Dermis blood vessel endothelial cell (primary cell): ENCODE data around the gene UNC119. TPM values are rescaled to one million over a fixed set of nuclear protein-coding genes. Genes with fewer than 3 reads are reported as not detected.
"Not testable (repeated sequence)": the region's sequence is repeated elsewhere in the genome, so short reads cannot be mapped to it uniquely, and the experiment has no call there.

ENCODE experiments used
- DNase-seq: peaks from one replicate; pipeline ENCODE4 v3.0.0; 2010
- total RNA-seq: library from RNA; depleted of rRNA; stranded (reverse); fragments of >200 nt; gene quantifications from 2 replicates; pipeline ENCODE4 v1.2.3, GENCODE V29; 2014

Gene UNC119
- total RNA-seq, result 31.9 and 32.0 TPM in 2 replicates

DNA sequence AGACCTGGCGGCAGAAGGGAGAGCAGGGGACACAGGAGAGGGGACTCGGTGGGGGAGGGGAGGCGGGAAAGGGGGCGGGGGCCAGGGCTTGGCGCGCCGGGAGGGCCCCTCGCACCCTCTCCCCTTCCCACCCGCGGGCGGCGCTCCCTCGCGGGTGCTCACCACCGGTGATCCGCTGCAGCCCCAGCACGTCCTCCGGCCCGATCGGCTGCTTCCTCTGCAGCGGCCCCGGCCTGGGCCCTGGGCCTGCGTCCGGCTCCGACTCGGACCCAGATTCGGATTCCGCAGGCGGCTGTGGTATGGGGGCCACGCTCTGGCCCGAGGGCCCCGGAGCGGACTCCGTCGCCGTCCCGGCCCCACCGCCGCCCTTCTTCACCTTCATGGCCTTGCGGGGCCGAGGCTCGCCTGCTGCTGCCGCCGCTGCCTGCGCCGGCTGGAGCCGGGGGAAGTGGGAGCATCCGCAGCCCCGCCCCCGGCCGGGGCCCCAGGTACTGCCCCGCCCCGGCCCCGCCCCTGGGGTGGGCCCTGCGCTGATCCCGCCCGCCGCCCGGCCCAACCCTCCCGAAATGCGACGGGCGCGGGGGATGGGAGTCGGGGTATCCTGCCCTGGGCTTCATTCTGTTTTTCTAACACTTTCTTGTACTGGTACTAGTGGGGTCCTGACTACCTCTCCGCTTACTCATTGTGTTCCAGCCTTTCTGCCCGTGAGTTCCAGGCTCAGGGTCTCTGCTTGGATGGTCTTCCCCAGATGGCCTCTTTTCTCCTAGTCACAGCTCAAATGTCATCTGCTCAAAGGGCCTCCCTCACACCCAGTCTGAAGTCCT lies at the start of gene UNC119:
Gene UNC119, minus strand, starts transcription at position 449 of the 824 bp plus-strand sequence. Its CDS starts 67 bp downstream, at position 382.
- DNase-seq, result peak; percentile 69

DNA sequence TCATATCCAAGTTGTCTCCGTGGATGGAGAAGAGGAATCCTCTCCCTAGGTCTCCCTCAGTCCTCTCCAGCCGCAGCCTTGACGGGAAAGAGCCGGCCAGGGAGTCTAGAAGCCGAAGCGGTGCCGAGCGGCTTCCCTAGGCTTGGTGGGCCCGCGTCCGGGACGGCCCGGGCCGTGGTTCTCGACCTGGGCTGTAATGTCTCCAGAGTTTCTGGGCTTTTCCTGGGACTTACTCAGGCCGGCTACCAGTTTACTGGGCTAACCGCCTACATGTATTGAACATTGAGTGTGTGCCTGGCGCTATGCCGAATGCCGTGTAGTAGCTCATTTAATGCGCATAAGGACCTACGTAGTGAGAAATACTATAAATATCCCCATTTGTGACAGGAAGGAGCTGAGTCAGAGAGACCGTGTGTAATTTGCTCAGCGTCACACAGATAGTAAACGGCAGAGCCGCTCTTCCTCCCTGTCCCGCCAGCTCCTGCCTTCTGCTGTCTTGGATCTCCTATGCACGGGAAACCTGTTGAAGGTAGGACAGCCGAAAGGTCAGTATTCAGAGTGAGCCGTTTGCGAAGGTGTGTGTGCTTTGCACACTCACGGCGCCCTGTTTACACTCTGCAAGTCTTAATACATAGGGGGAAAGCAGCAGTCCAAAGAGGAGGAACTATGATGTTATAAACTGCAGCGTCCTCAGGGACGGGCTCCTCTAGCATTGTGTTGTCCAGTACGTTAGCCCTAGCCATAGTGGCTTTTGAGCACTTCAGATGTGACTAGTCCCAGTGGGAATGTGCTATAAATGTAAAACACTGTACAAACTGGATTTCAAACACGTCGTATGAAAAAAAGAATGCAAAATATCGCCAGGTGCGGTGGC lies 47.1 kb upstream of the UNC119 start:
- DNase-seq, result peak; percentile 89

DNA sequence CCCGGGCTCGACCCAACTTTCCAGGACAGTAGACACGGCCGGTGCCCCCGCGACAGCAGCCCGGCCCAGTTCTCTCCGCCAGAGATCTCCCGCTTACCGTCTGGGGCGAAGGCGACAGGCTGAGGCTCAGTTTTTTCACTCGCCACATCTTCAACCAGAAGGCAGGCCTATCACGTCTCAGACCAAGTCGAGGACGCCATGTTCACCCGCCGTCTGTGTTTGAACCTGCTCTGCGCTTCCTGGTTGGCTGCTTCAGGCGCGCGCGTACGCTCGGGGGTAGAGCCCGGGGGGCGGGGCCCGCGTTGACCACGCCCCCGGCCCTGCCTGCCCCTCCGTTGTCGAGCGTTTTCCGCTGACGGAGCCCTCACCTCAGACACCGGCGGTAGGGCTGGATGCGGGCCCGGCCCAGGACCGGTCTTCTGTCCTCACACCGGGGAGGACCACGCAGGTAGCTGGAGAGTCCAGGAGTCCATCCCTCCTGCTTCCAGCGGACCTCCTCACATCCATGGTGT lies 46.4 kb upstream of the UNC119 start, which contains the start of gene SPAG5:
Gene SPAG5, minus strand, starts transcription at position 227 of the 512 bp plus-strand sequence. Its CDS starts 79 bp downstream, at position 148.
- DNase-seq, result peak; percentile 95

- no peak for DNase-seq
Measured at GRCh38 chr17:28598389-28598788, 46.0 kb upstream of the UNC119 start.

DNA sequence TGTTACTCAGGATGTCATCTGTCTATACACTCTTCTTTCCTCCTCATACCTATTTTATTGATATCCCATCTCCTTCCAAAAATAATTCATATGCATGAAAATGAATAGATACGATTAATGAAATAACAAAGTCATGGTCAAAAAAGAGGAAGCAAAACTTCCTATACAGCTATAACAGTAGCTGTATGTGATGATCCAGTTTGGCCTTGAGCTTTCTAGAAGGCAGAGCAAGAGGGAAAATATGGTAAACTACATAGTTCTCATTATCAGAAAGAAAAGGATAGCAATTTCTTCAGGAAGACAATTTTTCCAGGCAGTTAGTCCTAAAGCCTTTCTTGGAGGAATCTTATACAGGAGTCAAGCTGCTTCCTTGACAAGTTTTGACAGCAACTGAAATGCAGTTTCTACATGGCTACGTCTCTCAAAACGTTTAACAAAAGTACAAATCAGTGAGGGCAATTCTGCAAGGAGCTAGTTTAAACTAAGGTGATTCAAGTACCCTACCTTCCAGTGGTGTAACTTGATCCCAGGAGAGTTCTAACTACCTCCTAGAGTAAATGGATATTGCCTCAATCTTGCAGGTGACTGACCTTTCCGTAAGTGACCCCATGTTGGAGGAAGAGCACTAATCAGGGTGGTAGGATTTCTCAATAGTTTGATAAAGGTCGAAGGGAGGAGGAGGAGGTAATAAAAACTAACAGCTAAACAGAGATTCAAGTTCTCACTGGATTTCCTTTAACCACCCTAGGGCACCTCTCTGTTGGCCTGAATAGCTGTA lies 45.4 kb upstream of the UNC119 start:
- no peak for DNase-seq

- no peak for DNase-seq
Measured at GRCh38 chr17:28592260-28592659, 39.8 kb upstream of the UNC119 start.

GRCh38 chr17:28585851-28586250 lies 33.4 kb upstream of the UNC119 start:
- no peak for DNase-seq

GRCh38 chr17:28584434-28584833 lies 32.0 kb upstream of the UNC119 start:
- DNase-seq, result no peak

- DNase-seq, result no peak
Measured at GRCh38 chr17:28582513-28582912, 30.1 kb upstream of the UNC119 start.

DNA sequence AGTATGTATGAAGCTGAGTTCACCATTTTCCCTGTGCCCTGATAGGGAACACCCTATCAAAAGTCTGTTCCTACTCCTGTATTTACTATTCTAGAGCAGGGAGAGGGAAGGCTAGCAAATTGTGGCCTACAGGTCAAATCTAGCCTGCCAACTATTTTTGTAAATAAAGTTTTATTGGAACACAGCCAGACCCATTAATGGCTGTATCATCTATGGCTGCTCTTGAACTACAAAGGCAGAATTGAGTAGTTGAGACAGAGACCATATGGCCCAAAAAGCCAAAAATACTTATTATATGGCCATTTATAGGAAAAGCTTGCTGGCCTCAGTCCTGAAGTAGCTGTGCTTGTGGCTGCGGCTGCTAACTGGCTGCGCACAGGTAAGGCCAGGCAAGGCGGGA lies 28.5 kb upstream of the UNC119 start:
- DNase-seq, result no peak

GRCh38 chr17:28579526-28579925 lies 27.1 kb upstream of the UNC119 start:
- DNase-seq, result no peak

DNA sequence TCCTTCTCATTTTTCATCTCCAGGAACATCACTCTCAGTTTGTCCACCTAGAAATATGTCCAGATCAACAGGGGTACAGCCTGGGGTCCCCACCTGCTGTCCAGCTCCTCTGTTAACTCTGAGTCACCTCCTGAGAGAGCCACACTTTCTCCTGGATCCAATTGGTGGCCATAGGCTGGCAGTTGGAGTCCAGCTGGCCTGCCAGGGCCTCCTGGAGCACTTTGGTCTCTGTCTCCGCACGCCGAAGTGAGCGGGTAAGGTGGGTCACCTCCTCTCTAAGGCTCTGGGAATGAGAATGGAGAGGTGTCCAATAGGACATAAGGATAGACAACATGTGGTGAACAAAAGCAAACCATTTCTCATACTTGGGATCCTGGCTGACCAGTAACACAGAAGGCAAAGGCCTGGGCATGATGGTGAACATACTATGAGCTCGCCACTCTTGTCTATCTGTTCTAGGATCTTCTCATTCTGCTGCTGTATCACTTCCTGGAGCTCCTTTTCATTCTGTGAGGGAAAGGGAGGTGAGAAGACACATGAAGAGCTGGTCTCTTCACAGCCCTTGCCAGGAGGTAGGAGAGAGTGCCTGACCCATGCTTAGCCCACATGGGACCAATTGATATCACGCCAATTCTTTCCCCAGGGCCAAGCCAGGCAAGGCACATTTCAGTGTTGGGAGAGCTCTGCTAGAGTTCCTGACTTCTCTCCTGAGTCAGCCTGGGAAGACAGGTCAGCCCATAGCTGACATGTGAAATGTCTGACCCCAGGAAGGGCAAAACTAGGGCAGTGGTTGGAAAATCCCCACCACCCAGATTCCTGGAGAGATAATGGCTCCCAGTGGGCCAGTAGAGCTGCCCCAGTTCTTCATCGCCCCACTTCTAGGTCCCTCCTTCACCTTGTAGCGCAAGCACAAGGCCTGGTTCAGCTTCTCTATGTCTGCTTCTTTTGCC lies 26.1 kb upstream of the UNC119 start:
- DNase-seq, result no peak

GRCh38 chr17:28577466-28577824 lies 25.0 kb upstream of the UNC119 start:
- DNase-seq, result no peak

GRCh38 chr17:28576758-28577465 lies 24.5 kb upstream of the UNC119 start, which contains the start of gene ALDOC:
Gene ALDOC, minus strand, starts transcription at chr17:28576895. Its CDS starts 1,363 bp downstream, at chr17:28575532.
- DNase-seq, result peak; percentile 92

GRCh38 chr17:28576016-28576415 lies 23.6 kb upstream of the UNC119 start:
- not testable (repeated sequence) for DNase-seq

- DNase-seq, result no peak
Measured at GRCh38 chr17:28575126-28575795, 22.8 kb upstream of the UNC119 start.

DNA sequence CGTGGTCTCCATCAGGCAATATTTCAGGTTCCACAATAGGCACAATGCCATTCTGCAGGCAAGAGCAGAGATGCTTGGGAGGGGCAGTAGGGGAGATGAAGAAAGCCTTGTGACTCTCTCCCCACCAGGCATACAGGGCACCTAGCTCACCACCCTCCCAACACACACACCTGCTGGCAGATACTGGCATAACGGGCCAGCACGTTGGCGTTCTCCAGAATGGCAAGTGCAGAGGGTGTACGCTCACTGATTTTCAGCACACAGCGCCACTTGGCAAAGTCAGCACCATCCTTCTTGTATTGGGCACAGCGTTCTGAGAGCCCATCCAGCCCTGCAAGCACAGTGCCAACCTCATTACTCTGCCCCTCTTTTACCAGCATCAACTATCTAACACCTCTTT lies 22.1 kb upstream of the UNC119 start:
- DNase-seq, result no peak

GRCh38 chr17:28573966-28574480 lies 21.6 kb upstream of the UNC119 start:
- no peak for DNase-seq

DNA sequence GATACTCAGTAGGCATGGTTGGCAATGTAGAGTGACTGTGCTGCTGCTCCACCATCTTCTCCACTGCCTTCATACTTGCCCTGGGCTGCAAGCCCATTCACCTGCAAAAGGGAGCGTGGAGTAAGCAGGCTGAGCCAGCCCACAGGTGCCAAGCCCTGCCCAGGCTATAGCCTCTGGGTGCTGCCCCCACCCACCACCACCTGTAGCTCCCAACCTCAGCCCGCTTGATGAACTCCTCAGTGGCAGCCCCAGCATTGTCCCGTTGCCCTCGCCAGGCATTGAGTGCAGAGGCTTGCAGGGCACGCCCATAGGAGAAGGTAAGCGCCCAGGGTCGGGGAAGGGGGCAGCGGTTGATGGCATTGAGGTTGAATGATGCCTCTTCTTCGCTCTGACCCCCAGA lies 21.1 kb upstream of the UNC119 start:
- DNase-seq, result no peak

DNA sequence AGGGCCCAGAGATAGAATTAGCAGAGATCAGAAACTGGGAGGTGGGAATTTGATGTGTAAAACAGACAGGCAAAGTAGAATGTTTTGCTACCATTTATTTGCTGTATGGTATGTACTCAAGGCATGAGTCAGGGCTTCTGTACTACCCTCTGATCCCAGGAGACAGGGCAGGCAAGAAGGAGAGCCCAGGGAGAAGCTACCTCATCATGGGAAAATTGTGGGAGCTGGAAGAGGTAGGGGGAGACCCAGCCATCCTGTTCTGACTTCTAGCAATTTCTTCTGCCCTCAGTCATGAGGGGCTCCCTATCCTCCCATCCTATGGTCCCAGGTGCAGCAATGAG lies 20.6 kb upstream of the UNC119 start:
- DNase-seq, result no peak
